HG02840 (cell line): ENCODE measurements around the gene CDKN1A.

Experiments
- ATAC-seq: cut with Tn5 transposase; IDR thresholded peaks from one replicate; pipeline ENCODE4 v1.9.1; 2021; ENCODE audit warnings: mild to moderate bottlenecking, moderate library complexity, moderate number of reproducible peaks; ENCODE audit not compliant: unreplicated experiment, low FRiP score

The CDKN1A gene

GRCh38 chr6:36655085-36655724 lies 23.3 kb upstream of the CDKN1A start:
- ATAC-seq, result no peak

- ATAC-seq, result no peak
Measured at GRCh38 chr6:36656441-36656840, 22.1 kb upstream of the CDKN1A start.

- ATAC-seq, result no peak
Measured at GRCh38 chr6:36657271-36657670, 21.2 kb upstream of the CDKN1A start.

GRCh38 chr6:36657942-36658544 lies 20.5 kb upstream of the CDKN1A start:
- ATAC-seq, result no peak

- no peak for ATAC-seq
Measured at GRCh38 chr6:36659271-36659670, 19.2 kb upstream of the CDKN1A start.

GRCh38 chr6:36660771-36661471 lies 17.6 kb upstream of the CDKN1A start:
- ATAC-seq, result no peak

- no peak for ATAC-seq
Measured at GRCh38 chr6:36662380-36662779, 16.1 kb upstream of the CDKN1A start.

- no peak for ATAC-seq
Measured at GRCh38 chr6:36662827-36663256, 15.7 kb upstream of the CDKN1A start.

GRCh38 chr6:36663504-36664446 lies 14.7 kb upstream of the CDKN1A start:
- ATAC-seq, result no peak

GRCh38 chr6:36665180-36665579 lies 13.3 kb upstream of the CDKN1A start:
- no peak for ATAC-seq

- ATAC-seq, result no peak
Measured at GRCh38 chr6:36666287-36666686, 12.2 kb upstream of the CDKN1A start.

GRCh38 chr6:36666826-36667591 lies 11.5 kb upstream of the CDKN1A start:
- ATAC-seq, result peak; percentile 55

GRCh38 chr6:36668591-36668990 lies 9.9 kb upstream of the CDKN1A start:
- ATAC-seq, result no peak

- ATAC-seq, result no peak
Measured at GRCh38 chr6:36669002-36669401, 9.5 kb upstream of the CDKN1A start.

GRCh38 chr6:36670271-36670670 lies 8.2 kb upstream of the CDKN1A start:
- ATAC-seq, result no peak

GRCh38 chr6:36671687-36672375 lies 6.7 kb upstream of the CDKN1A start:
- ATAC-seq, result no peak

- no peak for ATAC-seq
Measured at GRCh38 chr6:36673882-36674281, 4.6 kb upstream of the CDKN1A start.

- ATAC-seq, result no peak
Measured at GRCh38 chr6:36674942-36675341, 3.6 kb upstream of the CDKN1A start.
